SK-N-SH (cell line): ENCODE results near the gene TNFAIP2. TPM values are rescaled to one million over a fixed set of nuclear protein-coding genes. Genes with fewer than 3 reads are reported as not detected.

Source experiments
- CTCF ChIA-PET: fragments of 300-600, 350-600 bp; formaldehyde crosslinking; extraction: SDS; loops from one replicate; lab custom pipeline; 2021; lab: Yijun Ruan, JAX
- POLR2A ChIA-PET: fragments of 350-600 bp; sonication (Branson Sonifier 250); formaldehyde crosslinking; extraction: SDS; loops from one replicate; lab custom pipeline; 2020; ENCODE audit warnings: antibody characterized with exemption, inconsistent platforms; lab: Yijun Ruan, JAX
- DNase-seq: peaks from one replicate; pipeline ENCODE4 v3.0.0; 2012
- H2AFZ ChIP-seq: fragments of 200-600 bp; sonication (generic); 2 replicates; pipeline ENCODE4 v1.8.1; 2016; ENCODE audit warnings: antibody characterized with exemption, mild to moderate bottlenecking, low read depth
- H3F3A ChIP-seq: fragments of 200-600 bp; sonication (generic); replicated peaks from 2 replicates; pipeline ENCODE3; 2016; ENCODE audit warnings: antibody characterized with exemption, mild to moderate bottlenecking; ENCODE audit not compliant: insufficient read depth
- H3K27ac ChIP-seq, 2 experiments: fragments of 200-500 bp in 1 of 2; fragments of 200-600 bp in 1 of 2; sonication (Bioruptor generic) in 1 of 2; sonication (generic), shearing (Covaris generic) in 1 of 2; 2 replicates each; pipeline versions ENCODE4 v1.5.1 to v1.6.1; 2014 to 2016; ENCODE audit warnings: low read depth in 2 of 2, inconsistent platforms in 1 of 2, low read length in 1 of 2, mild to moderate bottlenecking in 1 of 2, mixed read lengths in 1 of 2
- H3K27me3 ChIP-seq: fragments of 200-600 bp; sonication (generic), shearing (Covaris generic); 2 replicates; pipeline ENCODE4 v1.6.1; 2016; ENCODE audit warnings: mixed run types; ENCODE audit not compliant: insufficient read depth
- H3K36me3 ChIP-seq, 2 experiments: fragments of 200-500 bp in 1 of 2; fragments of 200-600 bp in 1 of 2; sonication (Bioruptor generic) in 1 of 2; sonication (generic) in 1 of 2; replicated peaks in 1 of 2; 2 replicates each; pipeline versions ENCODE3 to v1.5.1; 2014 to 2016; ENCODE audit warnings: low read length in 1 of 2, mild to moderate bottlenecking in 1 of 2; ENCODE audit not compliant: insufficient read depth in 2 of 2, control insufficient read depth in 1 of 2
- H3K4me1 ChIP-seq, 2 experiments: fragments of 200-500 bp in 1 of 2; fragments of 200-600 bp in 1 of 2; sonication (Bioruptor generic) in 1 of 2; sonication (generic), shearing (Covaris generic) in 1 of 2; 2 replicates each; pipeline versions ENCODE4 v1.5.1 to v1.6.1; 2014 to 2016; ENCODE audit warnings: low read depth in 1 of 2, low read length in 1 of 2, mixed run types in 1 of 2; ENCODE audit not compliant: insufficient read depth in 2 of 2, control insufficient read depth in 1 of 2
- H3K4me2 ChIP-seq: fragments of 200-600 bp; sonication (generic), shearing (Covaris generic); 2 replicates; pipeline ENCODE4 v1.6.1; 2017; ENCODE audit warnings: mixed run types
- H3K4me3 ChIP-seq, 2 experiments: fragments of 200-500 bp in 1 of 2; fragments of 200-600 bp in 1 of 2; sonication (Bioruptor generic) in 1 of 2; sonication (generic), shearing (Covaris generic) in 1 of 2; 2 replicates each; pipeline versions ENCODE4 v1.5.1 to v1.8.1; 2014 to 2016; ENCODE audit warnings: low read depth in 2 of 2, inconsistent platforms in 1 of 2, low read length in 1 of 2, mild to moderate bottlenecking in 1 of 2, mixed read lengths in 1 of 2, moderate library complexity in 1 of 2
- H3K79me2 ChIP-seq: fragments of 200-600 bp; sonication (generic); 2 replicates; pipeline ENCODE4 v1.8.1; 2017; ENCODE audit warnings: mild to moderate bottlenecking; ENCODE audit not compliant: insufficient read depth
- H3K9ac ChIP-seq: fragments of 200-600 bp; sonication (generic); 2 replicates; pipeline ENCODE4 v1.6.1; 2017; ENCODE audit warnings: mixed run types
- H3K9me2 ChIP-seq: fragments of 200-600 bp; sonication (generic); 2 replicates; pipeline ENCODE4 v1.6.1; 2017; ENCODE audit warnings: mixed run types
- H3K9me3 ChIP-seq: fragments of 200-600 bp; sonication (generic); 2 replicates; pipeline ENCODE4 v1.6.1; 2017; ENCODE audit warnings: mixed run types, mild to moderate bottlenecking, moderate library complexity
- H4K20me1 ChIP-seq: fragments of 200-600 bp; sonication (generic); 2 replicates; pipeline ENCODE4 v1.6.1; 2017; ENCODE audit warnings: mild to moderate bottlenecking, mixed run types; ENCODE audit not compliant: insufficient read depth
- FOSL2 ChIP-seq: IDR thresholded peaks from 2 replicates; pipeline ENCODE4 v1.4.0; 2012; ENCODE audit warnings: low read depth, mild to moderate bottlenecking, moderate library complexity, borderline replicate concordance
- FOXJ3 ChIP-seq: sonication (generic); formaldehyde crosslinking; IDR thresholded peaks from 2 replicates; pipeline ENCODE4 v1.5.1; 2020; ENCODE audit warnings: mild to moderate bottlenecking, missing genetic modification reagents
- FOXM1 ChIP-seq: IDR thresholded peaks from 2 replicates; pipeline ENCODE4 v1.4.0; 2012; ENCODE audit warnings: low read depth, mild to moderate bottlenecking
- GATA2 ChIP-seq: sonication (generic); formaldehyde crosslinking; IDR thresholded peaks from 2 replicates; pipeline ENCODE4 v1.5.0; 2020; ENCODE audit warnings: mild to moderate bottlenecking, missing genetic modification reagents
- IRF3 ChIP-seq: fragments of 150-350 bp; IDR thresholded peaks from 2 replicates; pipeline ENCODE4 v1.6.1; 2016; ENCODE audit warnings: mild to moderate bottlenecking, low read depth, low read length
- MAX ChIP-seq: IDR thresholded peaks from 2 replicates; pipeline ENCODE4 v1.4.0; 2012; ENCODE audit warnings: low read depth
- MEF2A ChIP-seq: IDR thresholded peaks from 2 replicates; pipeline ENCODE4 v1.4.0; 2012; ENCODE audit warnings: low read depth, borderline replicate concordance
- NFIC ChIP-seq: IDR thresholded peaks from 2 replicates; pipeline ENCODE4 v1.4.0; 2012; ENCODE audit warnings: borderline replicate concordance
- NRF1 ChIP-seq: IDR thresholded peaks from 2 replicates; pipeline ENCODE4 v1.6.1; 2012; ENCODE audit warnings: low read depth, mild to moderate bottlenecking, low read length
- PBX3 ChIP-seq: IDR thresholded peaks from 2 replicates; pipeline ENCODE4; 2012
- RAD21 ChIP-seq: IDR thresholded peaks from 2 replicates; pipeline ENCODE4 v1.6.1; 2012; ENCODE audit warnings: mild to moderate bottlenecking, low read length
- RXRA ChIP-seq: IDR thresholded peaks from 2 replicates; pipeline ENCODE4 v1.4.0; 2012; ENCODE audit warnings: low read depth, mild to moderate bottlenecking, borderline replicate concordance
- USF1 ChIP-seq: IDR thresholded peaks from 2 replicates; pipeline ENCODE4 v1.4.0; 2012; ENCODE audit warnings: low read depth, borderline replicate concordance
- USF2 ChIP-seq: fragments of 150-350 bp; IDR thresholded peaks from 2 replicates; pipeline ENCODE4 v1.6.1; 2017; ENCODE audit warnings: antibody characterized with exemption, low read length, low read depth, borderline replicate concordance
- WGBS: methylation state at CpG from one replicate; pipeline ENCODE4 v1.1.6; 2017; ENCODE audit warnings: low lambda C conversion rate; 5-methylcytosine and 5-hydroxymethylcytosine counted together
- polyA plus RNA-seq, 3 experiments: library from polyadenylated mRNA; depleted of rRNA; stranded (reverse); fragments of >200 nt; gene quantifications; 2 replicates each; pipeline ENCODE4 v1.2.3, GENCODE V29; 2012

Gene TNFAIP2
- polyA plus RNA-seq, 1 of the 3 experiments (the other 2 are of a cell fraction) = 16.0 TPM

- Histone ChIP-seq H3K4me3 (no peak overlapping the region), H3K9ac (no peak overlapping the region), H3F3A (peaks cover 4% of the 10 kb centered on the region), H3K27ac (no peak overlapping the region), H3K4me2 (no peak overlapping the region), H3K36me3 (no peaks in the 10 kb centered on the region), H3K27me3 (no peaks in the 10 kb centered on the region), H3K79me2 (no peaks in the 10 kb centered on the region), H4K20me1 (no peaks in the 10 kb centered on the region), H3K4me1 (peaks cover 0 to 4% of the 10 kb centered on the region in 2 experiments; a peak in 1 of 4 replicates), H2AFZ (no peak overlapping the region), H3K9me3 (no peaks in the 10 kb centered on the region), H3K9me2 (no peaks in the 10 kb centered on the region)
- no peak for DNase-seq
- 89% methylated on average over 10 of the region's 13 CpGs for WGBS
- CTCF ChIA-PET = interaction anchor here (0.7 to 3.6 kb wide), 4 partner anchors 12 to 367 kb away, joined by 3 to 46 read pairs (median 3); no protein-coding TSS in a partner anchor
- POLR2A ChIA-PET = no interaction called here
- TF ChIP-seq RXRA (no peak), FOXJ3 (CRISPR knock-in tag) (no peak), FOSL2 (no peak), FOXM1 (no peak), PBX3 (no peak), GATA2 (CRISPR knock-in tag) (no peak), USF1 (no peak)
These were observed 29.3 kb upstream of the TNFAIP2 start for GRCh38 chr14:103093856-103094405.

GRCh38 chr14:103094406-103095209, 28.7 kb upstream of the TNFAIP2 start, which contains the start of gene EXOC3L4:
Gene EXOC3L4, plus strand, starts transcription at chr14:103094725. Its CDS starts 5,495 bp downstream, at chr14:103100220.
- H3K4me2 ChIP-seq = no peak within 1 kb of the TSS
- no peaks in the 10 kb centered on the region for H3K9me2 ChIP-seq
- H4K20me1 ChIP-seq = no peaks in the 10 kb centered on the region
- no peaks in the 10 kb centered on the region for H3K36me3 ChIP-seq
- CTCF ChIA-PET = interaction anchor here (0.7 to 3.6 kb wide), 4 partner anchors 11 to 368 kb away, joined by 3 to 46 read pairs (median 3); no protein-coding TSS in a partner anchor
- H3F3A ChIP-seq = peaks cover 4% of the 10 kb centered on the region
- H3K9me3 ChIP-seq = no peaks in the 10 kb centered on the region
- H2AFZ ChIP-seq = no peak within 1 kb of the TSS
- POLR2A ChIA-PET = no interaction called here
- no peak within 1 kb of the TSS for H3K9ac ChIP-seq
- no peak for TF ChIP-seq USF2
- no peak for TF ChIP-seq FOXM1
- TF ChIP-seq NFIC = no peak
- TF ChIP-seq IRF3 = no peak
- no peak for TF ChIP-seq NRF1
- no peak for TF ChIP-seq MEF2A
- TF ChIP-seq MAX = no peak
- TF ChIP-seq RAD21 = no peak
- WGBS = 91% methylated on average over 6 of the region's 23 CpGs
- no peaks in the 10 kb centered on the region for H3K79me2 ChIP-seq
- no peak within 1 kb of the TSS for H3K27ac ChIP-seq
- no peaks in the 10 kb centered on the region for H3K27me3 ChIP-seq
- peaks cover 0 to 4% of the 10 kb centered on the region in 2 experiments; a peak in 1 of 4 replicates for H3K4me1 ChIP-seq
- no peak for DNase-seq
- H3K4me3 ChIP-seq = no peak within 1 kb of the TSS
